Left lobe of liver (tissue), 2 donors: ENCODE results near the gene CABP1. TPM values are rescaled to one million over a fixed set of nuclear protein-coding genes. Genes with fewer than 3 reads are reported as not detected.

Experiments used
- ATAC-seq: fragments of 200-7000 bp; cut with Tn5 transposase; one replicate; pipeline ENCODE4 v1.9.1; 2020; ENCODE audit warnings: mild to moderate bottlenecking, moderate library complexity
- DNase-seq: peaks from one replicate; pipeline ENCODE4 v3.0.0-alpha.2; 2020; ENCODE audit warnings: low spot score
- total RNA-seq: library from RNA; stranded (reverse); gene quantifications from one replicate; pipeline ENCODE4 v1.2.1, GENCODE V29; 2021
- donor health status: DM: no; HTN: no; CAD: no; lungs with moderate emphysema.
- donor health status: DM: no; HTN: yes; CAD: no.

Gene CABP1
- total RNA-seq, 1 donor from 2014 or later = 0.10 TPM

DNA sequence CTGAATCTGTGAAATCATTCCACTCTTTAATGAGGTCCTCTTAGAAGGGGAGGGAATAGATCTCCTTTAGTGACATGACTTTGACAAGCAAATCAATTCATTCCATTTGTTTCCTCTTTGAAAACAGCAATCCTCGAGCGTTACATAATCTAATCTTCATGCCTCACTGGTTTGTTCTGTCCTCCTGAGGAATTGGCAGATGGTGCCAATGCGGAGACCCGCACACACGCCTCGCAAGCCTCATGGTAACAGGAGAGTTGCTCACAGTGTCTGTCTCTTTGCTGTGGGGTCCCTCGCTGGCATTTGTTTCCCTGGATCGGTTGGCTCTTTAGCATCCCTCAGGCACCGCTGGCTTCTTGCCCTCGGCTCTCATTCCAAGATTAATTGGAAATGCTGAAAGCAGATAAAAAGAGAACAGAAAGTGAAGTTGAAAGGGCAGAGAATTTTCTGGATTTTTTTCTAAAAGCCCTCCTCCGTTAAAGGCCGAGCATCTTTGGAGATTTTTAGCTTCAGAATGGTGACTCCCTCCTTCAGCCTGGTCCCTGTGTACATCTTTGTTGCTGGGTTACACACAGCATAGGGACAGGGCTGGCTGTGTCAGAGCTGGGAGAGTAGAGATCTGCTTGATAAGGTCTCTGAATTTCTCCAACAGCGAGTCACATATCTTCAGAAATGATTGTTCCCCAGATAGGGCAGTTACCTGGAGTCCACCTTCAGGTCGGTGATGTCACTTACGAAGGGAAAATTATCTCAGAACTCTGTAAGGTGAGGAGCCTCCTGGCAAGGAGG is 10.1 kb upstream of the CABP1 start:
- DNase-seq (no peak), ATAC-seq (no peak)

DNA sequence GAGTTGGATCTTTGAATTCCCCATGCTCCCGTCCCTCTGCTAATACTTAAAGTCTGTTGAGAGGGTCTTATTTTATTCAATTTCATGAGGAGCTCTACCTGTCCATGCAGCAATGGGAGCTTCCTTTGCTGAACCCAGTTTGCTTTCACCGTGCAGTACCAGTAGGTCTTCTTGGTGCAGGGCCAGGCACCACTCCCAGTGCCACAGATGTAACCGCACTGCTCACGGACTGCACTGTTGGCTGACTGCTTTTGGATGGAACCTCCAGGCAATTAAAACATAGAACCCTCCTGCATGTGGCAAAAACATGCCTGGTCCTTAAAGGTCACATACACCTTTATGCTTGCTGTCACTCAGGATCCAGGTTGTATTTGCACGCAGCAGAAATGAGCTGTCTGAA is 9.3 kb upstream of the CABP1 start:
- DNase-seq = no peak

DNA sequence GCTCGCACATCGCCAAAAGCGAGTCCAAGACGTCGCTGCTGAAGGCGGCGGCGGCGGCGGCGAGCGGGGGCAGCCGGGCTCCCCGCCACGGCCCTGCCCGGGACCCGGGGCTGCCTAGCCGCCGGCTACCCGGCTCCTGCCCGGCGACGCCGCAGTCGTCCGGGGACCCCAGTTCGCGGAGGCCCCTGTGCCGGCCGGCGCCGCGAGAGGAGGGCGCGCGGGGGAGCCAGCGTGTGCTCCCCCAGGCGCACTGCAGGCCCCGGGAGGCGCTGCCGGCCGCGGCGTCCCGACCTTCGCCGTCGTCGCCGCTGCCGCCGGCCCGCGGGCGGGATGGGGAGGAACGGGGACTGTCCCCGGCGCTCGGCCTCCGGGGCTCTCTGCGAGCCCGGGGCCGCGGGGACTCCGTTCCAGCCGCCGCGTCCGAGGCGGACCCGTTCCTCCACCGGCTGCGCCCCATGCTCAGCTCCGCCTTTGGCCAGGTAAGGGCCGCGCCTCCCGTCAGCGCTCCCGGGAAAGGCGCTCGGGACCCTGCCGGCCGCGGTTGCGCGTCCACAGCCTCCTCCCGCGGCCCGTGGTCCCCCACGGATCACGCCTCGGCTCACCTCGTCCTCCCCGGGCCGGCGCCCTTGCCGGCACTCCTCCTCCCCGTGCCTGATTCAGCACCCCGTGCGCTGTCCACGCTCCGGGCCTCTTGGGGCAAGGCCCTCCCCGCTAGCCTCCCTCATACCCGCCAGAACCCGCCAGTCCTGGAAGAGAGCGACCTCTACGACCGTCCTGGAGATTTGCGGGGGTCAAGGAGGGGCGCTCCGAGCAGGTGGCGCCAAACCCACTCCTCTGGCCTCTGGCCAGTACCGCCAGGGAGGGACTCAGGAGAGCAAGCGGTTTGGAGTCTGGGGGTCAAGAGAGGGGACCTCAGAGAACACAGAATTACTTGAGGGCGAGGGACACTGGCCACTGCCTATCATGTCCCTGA is 721 bp downstream of the CABP1 start:
- no peak for DNase-seq

More for the DNA sequence above, 9.3 kb upstream of the CABP1 start:
- no peak for ATAC-seq

DNA sequence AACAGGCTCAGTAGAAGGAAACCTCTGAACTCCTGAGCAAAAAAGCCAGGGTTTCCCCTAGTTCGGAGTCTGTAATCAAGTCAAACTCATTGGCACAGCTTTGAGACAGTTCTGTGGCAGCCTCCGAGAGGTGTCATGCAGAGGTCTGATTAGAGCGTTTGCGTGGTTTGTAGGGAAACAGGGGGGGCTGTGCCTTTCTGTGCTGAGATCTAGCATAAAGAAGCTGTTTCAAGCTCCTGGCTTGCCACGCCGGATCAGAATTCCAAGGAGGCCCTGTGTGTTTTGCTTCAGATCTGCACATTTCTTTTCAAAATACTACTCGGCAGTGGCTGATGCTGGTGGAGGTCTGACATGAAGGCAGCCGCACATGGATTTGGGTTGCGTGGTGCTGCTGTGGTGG is 1.7 kb downstream of the CABP1 start:
- no peak for DNase-seq

More for the DNA sequence above, 721 bp downstream of the CABP1 start:
- peak; percentile 91 for ATAC-seq

DNA sequence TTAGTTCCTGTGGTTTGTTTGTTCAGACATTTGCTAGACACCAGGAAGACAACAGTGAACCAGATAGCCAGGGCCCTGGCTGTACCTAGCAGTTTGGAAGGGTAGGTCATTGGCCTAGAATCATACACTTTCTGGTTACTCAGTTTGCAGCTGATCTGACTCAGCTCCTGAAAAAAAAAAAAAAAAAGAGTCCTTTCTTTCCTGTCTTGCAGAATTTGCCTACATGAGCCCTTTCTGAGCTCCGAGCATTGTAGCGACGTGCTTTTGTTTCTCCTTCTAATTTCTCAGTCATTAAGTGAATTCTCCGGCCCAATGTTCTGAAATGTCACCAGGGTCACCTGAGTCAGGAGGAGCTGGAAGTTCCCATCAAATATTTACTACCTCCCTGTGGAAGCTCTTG is 2.4 kb downstream of the CABP1 start:
- no peak for DNase-seq
- no peak for ATAC-seq

More for the DNA sequence above, 1.7 kb downstream of the CABP1 start:
- no peak for ATAC-seq

DNA sequence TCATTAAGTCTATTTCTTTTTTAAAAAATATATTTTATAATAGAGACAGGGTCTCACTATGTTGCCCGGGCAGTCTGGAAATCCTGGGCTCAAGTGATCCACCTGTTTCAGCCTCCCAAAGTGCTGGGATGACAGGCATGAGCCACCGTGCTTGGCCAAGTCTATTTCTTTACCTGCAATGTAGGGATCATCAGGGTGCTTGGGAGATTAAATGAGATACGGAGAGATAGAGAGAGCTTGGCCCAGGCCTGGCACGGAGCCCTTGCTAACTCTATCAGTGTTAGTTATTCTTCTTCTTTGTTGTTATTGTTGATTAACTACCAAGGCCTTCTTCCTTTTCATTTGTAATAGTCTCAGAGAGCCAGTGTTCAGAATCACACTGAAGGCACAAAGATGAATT is 3.1 kb downstream of the CABP1 start:
- ATAC-seq = no peak
- no peak for DNase-seq

DNA sequence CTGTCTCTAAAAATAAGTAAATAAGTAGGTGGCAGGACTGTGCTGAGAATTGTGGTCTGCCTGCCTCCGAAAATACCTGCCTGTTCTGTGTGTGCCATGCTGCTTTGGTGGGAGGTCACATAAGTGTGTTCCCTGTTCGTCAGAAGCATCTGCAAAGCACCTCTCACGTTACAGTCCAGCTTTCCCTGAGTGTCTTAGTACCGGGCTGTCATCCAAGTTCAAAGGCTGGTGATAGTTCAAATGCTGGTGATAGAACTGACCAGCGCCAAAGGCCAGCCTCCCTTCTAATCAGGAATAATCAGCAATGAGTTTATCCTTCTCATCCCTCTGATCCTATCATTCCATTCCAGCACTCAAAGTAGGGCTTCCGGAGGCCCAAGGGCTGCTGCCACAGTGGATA is 5.6 kb downstream of the CABP1 start:
- ATAC-seq = peak; percentile 51

DNA sequence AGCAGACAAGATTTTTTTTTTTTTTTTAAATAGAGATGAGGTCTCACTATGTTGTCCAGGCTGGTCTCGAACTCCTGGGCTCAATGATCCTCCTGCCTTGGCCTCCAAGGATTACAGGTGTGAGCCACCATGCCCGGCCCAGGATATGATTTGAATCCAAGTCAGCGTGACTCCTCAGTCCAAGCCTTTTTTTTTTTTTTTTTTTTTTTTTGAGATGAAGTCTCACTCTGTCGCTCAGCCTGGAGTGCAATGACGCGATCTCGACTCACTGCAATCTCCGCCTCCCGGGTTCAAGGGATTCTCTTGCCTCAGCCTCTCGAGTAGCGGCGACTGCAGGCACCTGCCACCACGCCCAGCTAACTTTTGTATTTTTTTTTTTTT is 6.9 kb downstream of the CABP1 start:
- ATAC-seq = no peak

More for the DNA sequence above, 5.6 kb downstream of the CABP1 start:
- DNase-seq = no peak

DNA sequence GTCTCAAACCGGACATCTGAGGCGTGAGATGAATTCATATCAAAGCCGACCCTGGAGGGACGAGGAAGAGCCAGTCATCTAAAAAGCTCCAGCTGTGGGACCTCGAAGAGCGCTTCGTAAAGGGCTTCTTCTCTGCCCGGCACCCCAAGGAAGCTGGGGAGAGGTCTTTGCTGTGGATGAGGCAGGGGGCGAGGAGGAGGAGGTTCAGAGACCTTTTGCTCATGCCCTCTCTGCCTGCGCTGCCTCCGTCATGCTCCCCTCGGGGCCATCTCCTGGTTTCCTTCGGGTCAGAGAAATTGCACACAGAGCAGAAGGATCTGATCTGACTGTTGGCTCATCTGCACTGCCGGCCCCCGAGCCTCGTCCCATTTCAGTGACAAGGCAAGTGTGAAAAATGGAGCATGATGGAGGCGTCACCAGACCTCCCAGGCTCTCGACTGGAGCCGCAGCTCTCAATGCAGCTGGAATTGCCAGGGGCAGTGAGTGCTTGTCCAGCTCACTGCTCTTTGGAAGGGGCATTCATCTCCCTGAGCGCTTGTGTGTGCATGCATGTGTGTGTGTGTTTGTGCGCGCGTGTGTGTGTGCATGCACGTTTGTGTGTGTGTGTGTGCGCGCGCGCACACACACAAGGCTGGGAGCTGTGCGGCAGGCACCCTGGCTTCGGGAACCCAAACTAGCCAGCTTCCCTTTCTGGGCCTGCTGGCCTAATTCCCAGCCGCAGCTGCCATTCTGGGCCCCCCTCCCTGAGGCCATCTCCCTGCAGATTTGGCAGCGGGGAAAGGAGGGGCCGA is 9.2 kb downstream of the CABP1 start:
- ATAC-seq (no peak), DNase-seq (no peak)

More for the DNA sequence above, 6.9 kb downstream of the CABP1 start:
- DNase-seq = no peak

DNA sequence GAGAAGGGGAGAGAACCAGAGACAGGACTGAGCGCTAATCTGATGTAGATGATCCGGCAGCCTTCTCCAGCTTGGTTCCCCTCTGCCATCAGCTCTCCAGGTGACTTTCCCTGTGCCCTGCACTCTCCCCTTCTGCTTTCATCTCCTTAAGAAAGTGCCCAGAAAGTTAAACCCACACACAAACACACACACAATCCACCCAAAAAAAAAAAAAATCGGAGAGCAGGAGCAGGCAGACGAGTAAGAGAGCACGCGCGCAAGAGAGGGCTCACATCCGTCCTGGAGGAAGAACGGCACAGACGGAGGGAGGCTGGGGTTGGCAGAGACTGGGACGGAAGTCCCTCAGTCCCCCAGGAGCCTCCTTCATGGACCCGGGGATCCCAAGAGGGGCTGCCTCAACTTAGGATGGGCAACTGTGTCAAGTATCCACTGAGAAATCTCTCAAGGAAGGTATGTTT is 9.8 kb downstream of the CABP1 start:
- DNase-seq (no peak), ATAC-seq (no peak)

DNA sequence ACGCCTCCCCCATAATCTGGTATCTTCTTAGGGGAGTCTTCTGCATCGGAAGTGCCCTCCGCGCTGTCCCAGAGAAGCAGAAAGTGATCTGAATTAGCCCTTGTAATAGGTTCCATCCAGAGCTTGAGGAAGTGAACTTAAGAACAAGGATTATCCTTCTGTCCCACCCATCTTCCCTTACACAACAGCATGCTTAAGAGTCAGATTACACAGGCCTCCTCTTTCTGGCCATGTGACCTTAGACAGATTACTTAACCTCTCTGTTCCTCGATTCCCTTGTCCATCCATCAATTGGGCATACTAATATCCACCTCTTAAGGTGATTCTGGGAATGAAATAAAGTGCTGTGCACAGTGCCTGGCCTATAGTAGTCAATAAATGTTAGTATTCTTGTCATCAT is 11.4 kb downstream of the CABP1 start:
- ATAC-seq = no peak
- DNase-seq = no peak

DNA sequence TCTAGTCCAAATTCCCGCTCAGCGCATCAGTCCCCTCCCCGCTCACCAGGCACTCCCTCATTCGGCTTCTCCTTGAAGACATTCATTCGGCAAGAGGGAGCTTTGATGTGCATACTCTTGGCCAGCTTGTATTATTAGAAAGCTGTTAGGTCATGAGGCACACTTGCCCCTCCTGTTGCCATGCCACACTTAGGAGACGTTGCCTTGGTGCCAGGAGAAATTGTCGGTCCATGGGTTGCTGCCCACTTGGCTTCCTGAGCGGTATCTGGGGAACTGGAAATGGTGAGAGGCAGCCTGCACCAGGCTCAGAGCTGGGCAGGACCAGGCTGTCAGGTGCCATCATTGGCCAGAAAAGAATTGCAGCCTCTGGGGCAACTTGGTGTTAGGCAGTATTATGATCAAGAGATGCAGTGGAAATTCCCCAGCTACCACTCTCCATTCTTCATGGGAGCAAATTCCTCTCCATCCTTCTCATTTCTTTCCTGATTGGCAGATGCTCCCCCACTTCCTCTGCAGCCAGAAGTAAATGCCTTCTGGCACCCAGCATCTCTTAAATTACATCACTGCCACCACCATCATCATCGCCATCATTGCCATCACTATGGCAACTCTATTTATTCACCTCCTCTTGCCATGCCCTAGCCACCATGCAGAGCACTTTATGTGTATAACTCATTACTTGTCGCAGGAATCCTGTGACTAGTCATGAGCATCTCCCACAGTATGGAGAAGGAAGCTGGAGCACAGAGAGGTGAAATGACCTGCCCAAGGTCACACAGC is 12.4 kb downstream of the CABP1 start:
- ATAC-seq = no peak

DNA sequence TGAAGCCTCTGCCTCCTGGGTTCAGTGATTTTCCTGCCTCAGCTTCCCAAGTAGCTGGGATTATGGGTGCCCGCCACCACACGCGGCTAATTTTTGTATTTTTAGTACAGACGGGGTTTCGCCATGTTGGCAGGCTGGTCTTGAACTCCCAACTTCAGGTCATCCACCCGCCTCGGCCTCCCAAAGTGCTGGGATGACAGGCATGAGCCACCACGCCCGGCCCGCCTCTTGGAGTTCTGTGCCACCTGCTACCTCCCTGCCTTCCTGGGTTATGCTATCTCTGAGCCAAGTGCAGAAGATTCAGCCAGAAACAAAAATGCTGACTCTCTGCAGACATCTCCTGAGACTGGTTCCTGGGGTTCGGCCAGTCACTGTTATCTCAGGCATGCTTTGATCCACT is 13.2 kb downstream of the CABP1 start:
- no peak for ATAC-seq
- no peak for DNase-seq

More for the DNA sequence above, 12.4 kb downstream of the CABP1 start:
- no peak for DNase-seq

DNA sequence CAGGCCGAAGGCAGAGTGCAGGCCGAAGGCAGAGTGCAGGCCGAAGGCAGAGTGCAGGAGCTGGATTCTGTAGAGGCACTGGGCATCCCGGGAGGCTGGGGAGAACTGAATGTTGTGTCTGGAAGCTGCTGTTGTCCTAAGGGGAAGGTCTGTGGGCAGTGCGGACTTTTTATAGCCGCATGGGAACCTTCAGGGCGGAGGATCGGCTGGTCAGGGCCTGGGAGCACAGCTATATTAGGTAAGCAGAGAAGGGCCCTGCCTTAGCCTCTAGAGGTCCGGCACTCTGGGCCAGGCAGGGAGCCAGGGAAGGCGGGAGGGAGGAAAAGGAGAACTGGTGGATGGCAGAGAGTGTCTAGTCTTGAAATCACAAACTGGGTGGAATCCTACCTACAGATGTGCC is 14.2 kb downstream of the CABP1 start:
- ATAC-seq (no peak), DNase-seq (no peak)

DNA sequence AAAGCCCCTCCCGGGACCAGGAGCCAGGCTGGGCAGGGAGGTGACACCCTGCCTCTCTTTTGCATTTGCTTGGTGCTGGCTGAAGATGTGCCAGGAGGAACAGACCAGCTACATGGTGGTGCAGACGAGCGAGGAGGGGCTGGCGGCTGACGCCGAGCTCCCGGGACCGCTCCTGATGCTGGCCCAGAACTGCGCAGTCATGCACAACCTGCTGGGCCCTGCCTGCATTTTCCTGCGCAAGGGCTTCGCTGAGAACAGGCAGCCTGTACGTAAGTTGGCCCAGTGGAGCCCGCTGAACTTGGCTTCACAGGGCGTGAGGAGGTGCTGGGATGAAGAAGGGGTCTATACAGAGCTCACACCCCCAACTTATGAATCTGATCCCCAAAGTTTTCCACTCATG is 15.6 kb downstream of the CABP1 start:
- no peak for DNase-seq
- ATAC-seq = no peak

DNA sequence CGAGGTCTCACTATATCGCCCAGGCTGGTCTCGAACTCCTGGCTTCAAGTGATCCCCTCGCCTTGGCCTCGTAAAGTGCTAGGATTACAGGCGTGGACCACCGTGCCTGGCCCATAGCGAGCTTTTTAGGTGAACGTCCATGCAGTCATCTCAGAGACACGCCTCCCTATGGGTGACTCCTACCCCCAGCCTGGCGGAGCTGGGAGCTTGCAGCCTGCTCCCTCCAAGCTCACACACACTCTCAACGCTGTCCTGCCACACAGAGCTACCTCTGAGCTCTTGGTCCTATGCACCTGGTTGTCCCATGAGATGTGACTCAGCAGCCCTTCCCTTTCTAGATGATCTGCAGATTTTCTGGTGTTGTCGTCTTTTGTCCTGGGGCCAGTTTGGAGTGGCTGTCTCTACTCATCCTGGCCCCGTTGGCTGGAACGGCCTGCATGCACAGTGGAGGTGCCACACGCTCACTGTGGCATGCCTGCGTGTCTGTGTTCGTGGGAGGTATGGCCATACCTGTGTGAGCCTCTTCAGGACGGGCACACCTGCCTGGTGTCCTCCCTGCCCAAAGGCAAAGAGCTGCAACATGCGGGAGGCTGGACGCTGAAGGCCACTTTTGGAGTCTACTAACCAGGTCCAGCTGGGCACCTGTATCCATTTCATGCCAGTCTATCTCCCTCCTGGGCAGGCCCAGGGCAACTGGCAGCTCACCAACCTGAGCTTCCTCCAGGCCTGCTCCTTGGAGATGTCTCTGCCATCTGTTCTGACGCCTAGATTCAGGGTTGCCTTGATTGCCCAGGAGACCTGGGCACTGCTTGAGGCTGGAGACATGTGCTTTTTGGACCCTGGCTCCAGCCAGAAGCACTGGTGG is 18.1 kb downstream of the CABP1 start:
- no peak for DNase-seq
- no peak for ATAC-seq

DNA sequence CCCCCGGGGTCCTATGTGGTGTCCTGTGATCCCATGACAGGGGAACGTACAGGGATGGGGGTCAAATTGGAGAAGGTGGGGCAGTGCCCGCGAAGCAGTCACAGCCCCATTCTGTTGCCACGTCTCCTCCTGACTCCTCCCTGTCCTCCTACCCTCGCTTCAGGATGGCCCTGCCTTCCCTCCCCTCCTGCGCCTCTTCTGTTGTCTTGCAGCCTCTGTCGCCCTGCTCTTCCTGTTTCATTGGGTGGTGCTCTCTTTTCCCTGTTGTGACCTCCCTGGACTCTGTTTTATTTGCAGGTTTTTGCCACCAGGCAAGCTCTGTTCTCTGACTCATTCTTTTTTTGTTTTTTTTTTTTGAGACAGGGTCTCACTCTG is 18.7 kb downstream of the CABP1 start:
- ATAC-seq = peak; percentile 39
- DNase-seq = no peak

DNA sequence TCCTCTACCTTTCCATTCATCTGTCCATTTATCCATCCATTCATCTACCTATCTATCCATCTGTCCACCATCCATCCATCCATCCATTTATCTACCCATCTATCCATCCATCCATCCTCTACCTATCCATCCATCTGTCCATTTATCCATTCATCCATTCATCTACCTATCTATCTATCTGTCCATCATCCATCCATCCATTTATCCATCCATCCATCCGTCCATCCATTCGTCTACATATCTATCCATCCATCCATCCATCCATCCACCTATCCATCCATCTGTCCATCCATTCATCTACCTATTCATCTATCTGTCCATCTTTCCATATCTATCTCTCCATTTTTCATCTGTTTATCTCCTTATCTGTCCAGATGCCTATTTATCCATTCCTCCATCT is 21.0 kb downstream of the CABP1 start:
- DNase-seq = no peak
- ATAC-seq = no peak

DNA sequence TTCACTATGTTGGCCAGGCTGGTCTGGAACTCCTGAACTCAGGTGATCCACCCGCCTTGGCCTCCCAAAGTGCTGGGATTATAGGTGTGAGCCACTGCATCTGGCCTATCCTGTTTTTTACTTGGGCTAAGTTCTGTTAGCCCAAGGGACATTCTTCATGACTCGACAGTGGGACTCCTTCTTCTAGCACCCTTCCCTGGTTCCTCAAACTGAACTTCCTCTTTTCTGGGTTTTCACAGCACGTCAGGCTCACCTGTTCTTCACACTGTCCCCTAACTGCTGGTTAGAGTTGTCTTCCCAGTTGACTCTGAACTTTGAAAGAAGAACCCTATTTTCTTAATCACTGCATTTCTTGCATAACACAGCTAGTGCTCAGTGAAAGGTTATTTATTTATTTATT is 22.5 kb downstream of the CABP1 start:
- no peak for ATAC-seq
- DNase-seq = no peak
